HG03135 (cell line): ENCODE measurements around the gene CYTL1.

Source experiments
- ATAC-seq: cut with Tn5 transposase; IDR thresholded peaks from one replicate; pipeline ENCODE4 v1.9.1; 2021; ENCODE audit warnings: mild to moderate bottlenecking, moderate library complexity; ENCODE audit not compliant: unreplicated experiment

Gene CYTL1

GRCh38 chr4:4971796-4972195 is 47.5 kb downstream of the CYTL1 start:
- ATAC-seq, result no peak

- no peak for ATAC-seq
Measured at GRCh38 chr4:4969298-4969697, 50.0 kb downstream of the CYTL1 start.

DNA sequence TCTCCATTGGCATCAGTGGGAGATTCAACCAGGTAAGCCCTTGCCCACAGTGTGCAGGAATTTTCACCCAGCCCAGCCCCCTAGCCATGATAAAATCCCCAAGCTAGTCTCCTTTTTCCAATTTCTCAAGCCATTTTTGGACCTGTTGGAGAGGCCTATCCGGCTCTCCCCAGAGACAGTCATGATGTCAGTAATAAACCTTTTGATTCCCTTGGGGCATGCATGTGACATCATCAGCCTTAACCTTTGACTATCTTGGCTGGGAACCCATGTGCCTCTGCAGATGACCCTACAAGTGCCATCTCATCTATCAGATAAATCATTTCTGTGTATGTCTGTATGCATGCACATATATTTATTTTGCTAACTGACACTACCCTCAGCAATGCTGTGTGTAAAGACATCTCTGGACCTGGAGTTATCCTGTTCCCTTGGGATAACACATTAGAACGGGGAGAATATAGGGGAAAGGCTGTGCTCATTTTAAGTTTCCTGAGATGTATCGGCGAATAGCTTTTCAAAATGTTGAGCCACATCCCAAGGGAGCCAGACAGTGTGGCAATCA is 51.0 kb downstream of the CYTL1 start:
- no peak for ATAC-seq
